Smooth muscle cell (in vitro differentiated cells): ENCODE data around the gene NCKAP1. TPM values are rescaled to one million over a fixed set of nuclear protein-coding genes. Genes with fewer than 3 reads are reported as not detected.

Source experiments
- DNase-seq: peaks from one replicate; lab custom pipeline; 2025; ENCODE audit not compliant: unreplicated experiment; lab: John Stamatoyannopoulos, UW
- H2AFZ ChIP-seq: fragments of 200-600 bp; sonication (generic); 2 replicates; pipeline ENCODE4 v1.6.0; 2016; ENCODE audit warnings: antibody characterized with exemption, low read depth, mild to moderate bottlenecking
- H3F3A ChIP-seq: fragments of 200-600 bp; sonication (generic); 2 replicates; pipeline ENCODE4 v1.6.0; 2017; ENCODE audit warnings: antibody characterized with exemption, low read depth
- H3K27ac ChIP-seq: fragments of 200-600 bp; sonication (generic); 2 replicates; pipeline ENCODE4 v1.5.1; 2016; ENCODE audit warnings: low read depth, mild to moderate bottlenecking
- H3K27me3 ChIP-seq: fragments of 200-600 bp; sonication (generic); 2 replicates; pipeline ENCODE4 v1.6.1; 2016; ENCODE audit warnings: low read depth, mild to moderate bottlenecking
- H3K36me3 ChIP-seq: fragments of 200-600 bp; sonication (generic); 2 replicates; pipeline ENCODE4 v1.5.1; 2016; ENCODE audit warnings: low read depth
- H3K4me1 ChIP-seq: fragments of 200-600 bp; sonication (generic); 2 replicates; pipeline ENCODE4 v1.5.1; 2016; ENCODE audit warnings: low read depth
- H3K4me2 ChIP-seq: fragments of 200-600 bp; sonication (generic); 2 replicates; pipeline ENCODE4 v1.6.0; 2016; ENCODE audit warnings: mild to moderate bottlenecking
- H3K4me3 ChIP-seq: fragments of 200-600 bp; sonication (generic); 2 replicates; pipeline ENCODE4 v1.5.1; 2016; ENCODE audit warnings: mild to moderate bottlenecking
- H3K79me2 ChIP-seq: fragments of 200-600 bp; sonication (generic); 2 replicates; pipeline ENCODE4 v1.6.0; 2016; ENCODE audit warnings: low read depth, mild to moderate bottlenecking
- H3K9ac ChIP-seq: fragments of 200-600 bp; sonication (generic); 2 replicates; pipeline ENCODE4 v1.6.0; 2016; ENCODE audit warnings: low read depth
- H3K9me3 ChIP-seq: fragments of 200-600 bp; sonication (generic); replicated peaks from 2 replicates; pipeline ENCODE4 v1.5.1; 2016; ENCODE audit warnings: low read depth
- H4K20me1 ChIP-seq: fragments of 200-600 bp; sonication (generic); 2 replicates; pipeline ENCODE4 v1.6.0; 2016; ENCODE audit warnings: low read depth
- CTCF ChIP-seq: fragments of 200-600 bp; sonication (generic); IDR thresholded peaks from 2 replicates; pipeline ENCODE4 v1.5.1; 2017; ENCODE audit warnings: borderline replicate concordance, mild to moderate bottlenecking, antibody characterized with exemption; ENCODE audit not compliant: insufficient read depth, poor library complexity, severe bottlenecking
- WGBS: methylation state at CpG from one replicate; pipeline ENCODE4 v1.1.7; 2016; ENCODE audit warnings: low lambda C conversion rate; 5-methylcytosine and 5-hydroxymethylcytosine counted together
- polyA plus RNA-seq: library from polyadenylated mRNA; unstranded; fragments of >200 nt; fragmentation: Nextera tagmentation; extraction: Ambion mirVana; gene quantifications from 2 replicates; pipeline ENCODE4 v1.2.1, GENCODE V29; 2016
- total RNA-seq: library from RNA; depleted of rRNA; stranded (reverse); fragments of >200 nt; gene quantifications from 2 replicates; pipeline ENCODE4 v1.2.3, GENCODE V29; 2014

Gene NCKAP1
- total and polyA plus RNA-seq, 2 experiments from 2014 or later = 54.2 to 209 TPM

DNA sequence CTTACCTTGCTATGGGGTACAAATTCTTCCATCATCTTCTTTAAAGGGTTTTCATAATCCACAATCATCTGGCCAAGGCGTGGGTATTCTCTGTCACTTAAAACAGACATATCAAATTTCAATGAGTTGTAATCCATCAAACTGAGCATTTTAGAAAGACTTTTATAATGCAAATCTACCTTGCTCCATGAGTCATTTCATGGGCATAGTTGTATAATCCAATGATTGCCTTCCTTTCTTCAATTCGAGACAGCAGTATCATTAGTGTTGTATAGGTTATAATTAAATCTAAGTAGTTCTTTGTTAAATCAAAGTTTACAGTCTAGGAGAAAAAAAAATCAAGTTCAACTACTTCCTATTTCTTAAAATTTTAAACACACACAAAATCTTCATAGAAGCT lies 36.3 kb downstream of the NCKAP1 start:
- no peak for DNase-seq
- H4K20me1 ChIP-seq = peaks cover 93% of the 10 kb centered on the region

GRCh38 chr2:183000846-183001245 lies 37.4 kb downstream of the NCKAP1 start:
- TF ChIP-seq CTCF = no peak
- no peaks in the 10 kb centered on the region for H3K27me3 ChIP-seq
- no peaks in the 10 kb centered on the region for H3K9me3 ChIP-seq
- no peak overlapping the region for H3K4me2 ChIP-seq
- H3K36me3 ChIP-seq = peaks cover 18% of the 10 kb centered on the region
- H3K4me1 ChIP-seq = no peaks in the 10 kb centered on the region
- no peak overlapping the region for H3K9ac ChIP-seq
- H3K27ac ChIP-seq = peak overlapping the region; percentile 35
- H2AFZ ChIP-seq = no peak overlapping the region
- peaks cover 4% of the 10 kb centered on the region for H3F3A ChIP-seq
- H3K79me2 ChIP-seq = peaks cover 99% of the 10 kb centered on the region
- no peak for DNase-seq
- WGBS = 95% methylated on average over 10 of the region's 10 CpGs
- H3K4me3 ChIP-seq = no peak overlapping the region
- H4K20me1 ChIP-seq = peaks cover 93% of the 10 kb centered on the region

More for the DNA sequence above, 36.3 kb downstream of the NCKAP1 start:
- Histone ChIP-seq H3K4me1 (no peaks in the 10 kb centered on the region), H3K9me3 (no peaks in the 10 kb centered on the region), H3K27me3 (no peaks in the 10 kb centered on the region), H3K4me2 (no peak overlapping the region), H3K79me2 (peaks cover 99% of the 10 kb centered on the region), H3F3A (peaks cover 4% of the 10 kb centered on the region), H3K27ac (peak overlapping the region; percentile 52), H2AFZ (no peak overlapping the region), H3K36me3 (peaks cover 18% of the 10 kb centered on the region), H3K4me3 (no peak overlapping the region), H3K9ac (no peak overlapping the region)
- WGBS = 72% methylated on average over 2 of the region's 2 CpGs
- TF ChIP-seq CTCF = no peak

DNA sequence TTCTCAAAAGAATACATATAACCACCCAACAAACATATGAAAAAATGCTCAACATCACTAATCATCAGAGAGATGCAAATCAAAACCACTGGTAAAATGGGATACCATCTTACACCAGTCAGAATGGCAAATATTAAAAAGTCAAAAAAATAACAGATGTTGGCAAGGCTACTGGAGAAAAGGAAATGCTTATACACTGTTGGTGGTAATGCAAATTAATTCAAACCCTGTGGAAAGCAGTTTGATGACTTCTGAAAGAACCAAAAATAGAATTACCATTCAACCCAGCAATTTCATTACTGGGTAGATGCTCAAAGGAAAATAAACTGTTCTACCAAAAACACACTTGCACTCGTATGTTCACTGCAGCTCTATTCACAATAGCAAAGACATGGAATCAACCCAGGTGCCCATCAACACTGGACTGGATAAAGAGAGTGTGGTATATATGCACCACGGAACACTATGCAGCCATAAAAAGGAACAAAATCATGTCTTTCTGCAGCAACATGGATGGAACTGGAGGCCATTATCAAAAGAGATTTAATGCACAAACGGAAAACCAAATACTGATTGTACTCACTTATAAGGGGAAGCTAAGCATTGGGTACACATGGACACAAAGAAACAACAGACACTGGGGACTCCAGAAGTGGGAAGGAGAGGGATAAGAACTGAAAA lies 38.8 kb downstream of the NCKAP1 start:
- no peak for DNase-seq
- 98% methylated on average over 3 of the region's 3 CpGs for WGBS
- no peak overlapping the region for H3K9ac ChIP-seq
- H3K27ac ChIP-seq = no peak overlapping the region
- H2AFZ ChIP-seq = no peak overlapping the region
- peaks cover 22% of the 10 kb centered on the region for H3K36me3 ChIP-seq
- no peak overlapping the region for H3K4me3 ChIP-seq
- no peak overlapping the region for H3K4me2 ChIP-seq
- no peak for TF ChIP-seq CTCF
- no peaks in the 10 kb centered on the region for H3K9me3 ChIP-seq
- H3K27me3 ChIP-seq = no peaks in the 10 kb centered on the region
- H3K79me2 ChIP-seq = peaks cover 94% of the 10 kb centered on the region
- no peaks in the 10 kb centered on the region for H3K4me1 ChIP-seq
- H3F3A ChIP-seq = peaks cover 4% of the 10 kb centered on the region
- peaks cover 84% of the 10 kb centered on the region for H4K20me1 ChIP-seq
